Measurements from ENCODE around the gene ANKUB1. TPM values are rescaled to one million over a fixed set of nuclear protein-coding genes. Genes with fewer than 3 reads are reported as not detected.

The ANKUB1 gene
- total and polyA plus RNA-seq, 10 of the 15 experiments (the other 5 are each of a cell fraction or from before 2014, with no cell fraction given), result 0.08 TPM; not detected in 9

- Histone ChIP-seq H3K4me3 (no peak overlapping the region), H3K27ac (ENCODE audit: control insufficient read depth, insufficient read depth) (no peak overlapping the region), H3K9ac (ENCODE audit: control insufficient read depth, insufficient read depth, low read length) (no peak overlapping the region), H3K4me2 (ENCODE audit: control insufficient read depth, insufficient read depth) (no peak overlapping the region), H2AFZ (ENCODE audit: control insufficient read depth, low read depth, low read length) (peak overlapping the region; percentile 28; the same call in 1 of the 2 replicates), H3K36me3 (ENCODE audit: control insufficient read depth in 2 of 2, insufficient read depth in 2 of 2, low read length in 1 of 2) (no peaks in the 10 kb centered on the region), H4K20me1 (ENCODE audit: control insufficient read depth, insufficient read depth) (no peaks in the 10 kb centered on the region), H3K79me2 (ENCODE audit: control insufficient read depth, insufficient read depth, low read length) (no peaks in the 10 kb centered on the region), H3K9me3 (replicated peaks; ENCODE audit: control insufficient read depth, insufficient read depth, low read length) (no peaks in the 10 kb centered on the region; the same call in 2 of the 3 replicates), H3K4me1 (ENCODE audit: control insufficient read depth, insufficient read depth, low read length) (peaks cover 4% of the 10 kb centered on the region), H3K27me3 (replicated peaks in 1 of 2; ENCODE audit: control insufficient read depth in 2 of 2, insufficient read depth in 2 of 2, low read length in 1 of 2) (no peaks in the 10 kb centered on the region)
- in situ Hi-C loops (cut with MboI), result no loop called here
- intact Hi-C loops (cut with micrococcal nuclease; ENCODE audit: unreplicated experiment), result no loop called here
- ChIA-PET RAD21 (ENCODE audit: unreplicated experiment) (no interaction called here), POLR2A (no interaction called here), CTCF (interaction anchor here (0.7 to 2.9 kb wide), 3 partner anchors 12 to 24 kb away, joined by 3 to 26 read pairs (median 18); no protein-coding TSS in a partner anchor), SMC1A (ENCODE audit: uncharacterized antibody, unreplicated experiment) (interaction anchor here (1.1 kb wide), 1 partner anchor 275 kb away, joined by 3 read pairs; no protein-coding TSS in a partner anchor)
- TF ChIP-seq HDAC2 (IDR thresholded peaks at IDR 0.05), result no peak
- TF ChIP-seq REST (IDR thresholded peaks at IDR 0.05; ENCODE audit: low read depth, low read length), result no peak
- TF ChIP-seq IRF5 (IDR thresholded peaks at IDR 0.05; ENCODE audit: borderline replicate concordance), result no peak
- TF ChIP-seq ATF3 (IDR thresholded peaks at IDR 0.05; ENCODE audit: borderline replicate concordance, extremely low read depth, low read depth, low read length), result no peak
- TF ChIP-seq ZBED1 (IDR thresholded peaks at IDR 0.05; ENCODE audit: borderline replicate concordance), result no peak
- no peak for TF ChIP-seq CBX3 (IDR thresholded peaks at IDR 0.05; ENCODE audit: borderline replicate concordance, low read depth)
- TF ChIP-seq KDM1A (IDR thresholded peaks at IDR 0.05; ENCODE audit: borderline replicate concordance), result no peak
- no peak for TF ChIP-seq EGR1 (IDR thresholded peaks at IDR 0.05; ENCODE audit: borderline replicate concordance in 1 of 2, low read depth in 2 of 2, low read length in 2 of 2)
- no peak for TF ChIP-seq ZNF622 (IDR thresholded peaks at IDR 0.05)
- TF ChIP-seq JUND (IDR thresholded peaks at IDR 0.05; ENCODE audit: low read depth, low read length), result no peak
- TF ChIP-seq SRF (IDR thresholded peaks at IDR 0.05; ENCODE audit: low read depth in 2 of 2, low read length in 2 of 2), result no peak
- no peak for TF ChIP-seq HCFC1 (IDR thresholded peaks at IDR 0.05; ENCODE audit: low read length)
- no peak for TF ChIP-seq POLR2A (IDR thresholded peaks at IDR 0.05; ENCODE audit: low read depth, low read length)
- TF ChIP-seq CREB1 (IDR thresholded peaks at IDR 0.05; ENCODE audit: low read depth), result no peak
- TF ChIP-seq USF2 (IDR thresholded peaks at IDR 0.05; ENCODE audit: borderline replicate concordance, low read depth, low read length), result no peak
- TF ChIP-seq HSF1 (IDR thresholded peaks at IDR 0.05; ENCODE audit: low read depth, low read length), result no peak
- TF ChIP-seq RAD51 (IDR thresholded peaks at IDR 0.05), result no peak
- TF ChIP-seq TARDBP (IDR thresholded peaks at IDR 0.05; ENCODE audit: borderline replicate concordance), result no peak
- WGBS (ENCODE audit: insufficient coverage, insufficient replicate concordance, low lambda C conversion rate, missing lambda C conversion rate), result 50% methylated on average over 5 of the region's 5 CpGs
- no TSS peak for BruUV-seq (replicated peaks)
- DNase-seq (ENCODE audit: low read depth, low spot score), result no peak
- ATAC-seq, result no peak
- no peak for FAIRE-seq
These were observed 8.2 kb downstream of the ANKUB1 start for GRCh38 chr3:149784064-149784704.

Data from GM12878 (cell line).